ENCODE measurements around the gene SERPINF2.
"Not testable (repeated sequence)": the region's sequence is repeated elsewhere in the genome, so short reads cannot be mapped to it uniquely, and the experiment has no call there.

The SERPINF2 gene

DNA sequence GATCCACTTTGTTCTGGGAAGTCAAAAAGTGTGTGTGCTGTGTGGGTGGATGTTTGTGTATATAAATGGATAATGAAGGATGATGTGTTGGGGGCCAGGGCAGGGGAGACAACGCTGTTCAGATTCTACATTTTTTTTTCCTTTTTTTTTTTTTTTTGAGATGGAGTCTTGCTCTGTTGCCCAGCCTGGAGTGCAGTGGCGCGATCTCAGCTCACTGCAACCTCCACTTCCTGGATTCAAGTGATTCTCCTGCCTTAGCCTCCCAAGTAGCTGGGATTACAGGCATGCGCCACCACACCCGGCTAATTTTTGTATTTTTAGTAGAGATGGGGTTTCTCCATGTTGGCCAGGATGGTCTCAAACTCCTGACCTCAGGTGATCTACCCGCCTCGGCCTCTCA is 22.0 kb downstream of the SERPINF2 start:
- DNase-seq = not testable (repeated sequence)

- DNase-seq = no peak
Observed at GRCh38 chr17:1765576-1765975, 22.9 kb downstream of the SERPINF2 start.

GRCh38 chr17:1766382-1767135 is 23.9 kb downstream of the SERPINF2 start:
- no peak for DNase-seq

GRCh38 chr17:1767358-1767757 is 24.7 kb downstream of the SERPINF2 start:
- no peak for DNase-seq

DNA sequence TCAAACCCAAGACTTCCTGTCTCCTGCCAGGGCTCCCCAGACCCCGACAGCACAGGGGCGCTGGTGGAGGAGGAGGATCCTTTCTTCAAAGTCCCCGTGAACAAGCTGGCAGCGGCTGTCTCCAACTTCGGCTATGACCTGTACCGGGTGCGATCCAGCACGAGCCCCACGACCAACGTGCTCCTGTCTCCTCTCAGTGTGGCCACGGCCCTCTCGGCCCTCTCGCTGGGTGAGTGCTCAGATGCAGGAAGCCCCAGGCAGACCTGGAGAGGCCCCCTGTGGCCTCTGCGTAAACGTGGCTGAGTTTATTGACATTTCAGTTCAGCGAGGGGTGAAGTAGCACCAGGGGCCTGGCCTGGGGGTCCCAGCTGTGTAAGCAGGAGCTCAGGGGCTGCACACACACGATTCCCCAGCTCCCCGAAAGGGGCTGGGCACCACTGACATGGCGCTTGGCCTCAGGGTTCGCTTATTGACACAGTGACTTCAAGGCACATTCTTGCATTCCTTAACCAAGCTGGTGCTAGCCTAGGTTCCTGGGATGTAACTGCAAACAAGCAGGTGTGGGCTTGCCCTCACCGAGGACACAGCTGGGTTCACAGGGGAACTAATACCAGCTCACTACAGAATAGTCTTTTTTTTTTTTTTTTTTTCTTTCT is 27.3 kb downstream of the SERPINF2 start:
- DNase-seq = peak; percentile 41

GRCh38 chr17:1773000-1773695 is 30.5 kb downstream of the SERPINF2 start:
- not testable (repeated sequence) for DNase-seq

DNA sequence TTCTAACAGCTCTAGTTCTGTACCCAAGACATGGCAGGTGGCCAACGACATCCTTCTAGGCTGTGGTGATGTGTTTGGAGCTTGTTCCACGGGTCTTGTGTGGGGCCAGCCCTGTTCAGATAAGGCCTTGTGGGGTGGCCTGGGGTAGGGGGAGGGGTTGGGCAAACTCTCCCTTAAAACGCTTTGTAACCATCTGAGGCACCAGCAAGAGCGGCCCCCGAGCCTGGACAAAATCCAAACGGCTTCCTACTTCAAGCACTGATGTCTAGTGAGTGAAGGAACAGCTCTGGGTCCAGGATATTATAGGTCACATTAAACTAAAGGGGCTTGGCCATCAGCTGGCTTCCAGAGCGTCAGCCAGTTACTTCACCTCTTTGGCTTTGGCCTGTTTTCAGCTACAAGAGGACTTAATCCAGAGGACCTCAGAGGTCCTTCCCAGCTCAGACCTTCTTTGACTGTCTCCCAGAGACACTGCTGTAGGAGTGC is 31.1 kb downstream of the SERPINF2 start:
- no peak for DNase-seq

DNA sequence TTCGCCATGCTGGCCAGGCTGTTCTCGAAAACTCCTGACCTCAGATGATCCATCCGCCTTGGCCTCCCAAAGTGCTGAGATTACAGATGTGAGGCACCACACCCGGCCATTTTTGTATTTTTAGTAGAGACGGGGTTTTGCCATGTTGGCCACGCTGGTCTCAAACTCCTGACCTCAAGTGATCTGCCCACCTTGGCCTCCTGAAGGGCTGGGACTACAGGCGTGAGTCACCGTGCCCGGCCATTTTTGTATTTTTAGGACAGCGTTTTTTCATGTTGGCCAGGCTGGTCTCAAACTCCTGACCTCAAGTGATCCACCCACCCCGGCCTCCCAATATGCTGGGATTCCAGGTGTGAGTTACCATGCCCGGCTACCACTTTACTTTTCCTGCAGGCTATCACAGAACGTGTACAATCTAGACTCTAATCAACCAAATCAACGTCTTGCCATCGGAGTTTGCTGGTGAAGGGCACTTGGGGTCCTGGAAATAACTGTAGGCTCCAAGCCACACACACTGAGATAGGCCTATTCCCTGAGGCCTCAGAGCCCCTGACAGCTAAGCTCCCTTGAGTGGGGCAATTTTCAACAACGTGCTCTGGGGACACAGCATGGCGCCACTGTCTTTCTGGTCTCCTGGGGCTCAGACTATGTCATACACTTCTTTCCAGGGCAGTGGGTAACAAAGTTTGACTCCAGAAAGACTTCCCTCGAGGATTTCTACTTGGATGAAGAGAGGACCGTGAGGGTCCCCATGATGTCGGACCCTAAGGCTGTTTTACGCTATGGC is 31.9 kb downstream of the SERPINF2 start:
- no peak for DNase-seq

DNA sequence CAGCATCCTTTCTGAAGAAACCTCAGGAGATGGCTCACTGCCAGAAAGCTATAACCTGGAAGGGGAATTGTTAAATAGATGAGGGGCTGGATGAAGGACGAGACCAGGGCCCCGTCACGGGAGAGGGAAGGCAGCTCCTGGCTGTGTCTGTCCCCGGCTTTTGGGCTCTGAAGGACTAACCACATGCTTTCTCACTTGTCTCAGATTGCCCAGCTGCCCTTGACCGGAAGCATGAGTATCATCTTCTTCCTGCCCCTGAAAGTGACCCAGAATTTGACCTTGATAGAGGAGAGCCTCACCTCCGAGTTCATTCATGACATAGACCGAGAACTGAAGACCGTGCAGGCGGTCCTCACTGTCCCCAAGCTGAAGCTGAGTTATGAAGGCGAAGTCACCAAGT is 33.7 kb downstream of the SERPINF2 start:
- DNase-seq = no peak

GRCh38 chr17:1776857-1777256 is 34.2 kb downstream of the SERPINF2 start:
- no peak for DNase-seq

GRCh38 chr17:1779571-1780131 is 37.0 kb downstream of the SERPINF2 start:
- no peak for DNase-seq

- no peak for DNase-seq
Observed at GRCh38 chr17:1782171-1782567, 39.5 kb downstream of the SERPINF2 start.

DNA sequence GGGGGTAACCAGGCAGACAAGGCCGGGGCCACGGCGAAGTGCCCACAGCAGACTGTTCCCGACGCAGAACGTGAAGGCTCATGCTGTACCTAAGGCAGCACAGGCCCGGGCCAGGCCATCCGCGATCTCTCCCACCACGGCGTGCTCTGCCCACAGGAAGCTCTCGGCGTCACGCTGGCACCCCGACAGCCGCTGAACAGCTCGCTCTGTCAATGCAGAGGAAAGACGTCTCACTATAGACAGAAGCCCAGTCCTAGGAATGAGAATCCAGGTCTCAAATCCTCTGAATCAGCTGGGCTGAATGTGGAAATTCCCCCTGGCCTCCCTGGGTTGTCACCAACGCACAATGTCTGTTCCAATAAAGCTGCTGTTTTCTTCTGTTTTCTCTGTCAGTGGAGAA is 40.6 kb downstream of the SERPINF2 start:
- no peak for DNase-seq

GRCh38 chr17:1783834-1784611 is 41.4 kb downstream of the SERPINF2 start:
- DNase-seq = peak; percentile 10

DNA sequence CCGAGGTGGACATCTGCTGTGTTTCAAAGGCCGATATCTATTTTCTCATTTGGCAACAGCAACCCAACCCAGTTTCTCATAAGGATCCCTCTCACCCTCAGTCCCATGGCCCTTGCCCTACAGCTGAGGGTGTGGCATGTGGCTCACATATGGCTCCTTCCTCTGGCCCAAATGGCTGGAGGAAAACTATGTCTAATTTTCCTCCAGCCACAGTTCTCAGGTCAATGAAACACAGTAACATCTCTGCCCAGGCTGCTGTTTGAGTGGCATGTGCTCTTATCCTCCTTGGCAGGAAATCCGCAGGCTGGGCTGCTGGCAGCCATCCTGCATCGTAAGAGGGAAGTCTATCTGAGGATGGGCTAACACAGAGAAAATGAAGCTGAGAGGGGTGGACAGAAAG is 43.3 kb downstream of the SERPINF2 start:
- DNase-seq = no peak

- no peak for DNase-seq
Observed at GRCh38 chr17:1786708-1787107, 44.0 kb downstream of the SERPINF2 start.

DNA sequence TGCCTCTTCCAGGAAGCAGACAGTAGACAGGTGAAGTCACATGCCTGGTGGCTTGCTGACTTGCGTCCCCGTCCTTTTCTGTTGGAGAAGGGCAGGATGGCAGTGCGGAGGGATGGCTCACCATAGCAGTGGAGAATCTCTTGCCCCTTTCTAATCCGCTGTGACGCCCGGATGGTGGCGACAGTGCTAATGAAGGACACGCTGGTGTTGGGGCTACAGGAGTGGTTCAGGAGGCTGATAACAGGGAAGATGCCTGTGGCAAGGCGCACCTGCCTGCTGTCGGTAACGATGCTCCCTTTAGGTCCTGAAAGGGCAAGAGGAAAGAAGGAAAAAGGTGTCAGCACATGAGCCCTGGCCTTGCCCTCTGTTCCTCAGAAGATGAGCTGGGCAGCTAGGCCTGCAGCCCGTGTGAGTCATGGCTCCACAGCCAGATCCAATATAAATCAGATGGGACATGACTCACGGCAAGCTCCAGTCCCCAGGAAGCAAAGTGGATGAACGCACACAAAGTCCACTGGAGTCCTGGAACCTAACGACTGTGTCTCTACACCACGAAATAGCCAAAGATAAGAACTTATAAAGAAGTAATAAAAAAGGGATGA is 44.7 kb downstream of the SERPINF2 start:
- DNase-seq = no peak

DNA sequence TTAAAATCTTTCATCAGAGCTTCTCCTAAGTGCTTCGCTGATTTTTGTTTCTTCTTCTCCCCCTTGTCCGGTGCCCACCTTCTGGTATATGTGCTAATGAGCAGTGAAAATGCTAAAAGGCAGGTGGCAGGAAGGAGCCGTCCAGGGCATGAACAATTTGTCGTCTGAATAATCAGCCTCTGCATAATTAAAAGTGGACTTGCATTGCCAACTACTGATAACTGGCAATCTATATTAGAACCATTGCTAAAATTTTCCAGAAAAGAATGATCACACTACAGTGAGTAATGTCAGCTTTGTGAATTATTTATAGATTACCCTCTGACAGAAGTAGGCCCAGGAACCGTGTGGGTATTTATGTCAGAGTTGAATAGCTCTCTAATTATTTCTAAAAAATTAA is 47.3 kb downstream of the SERPINF2 start:
- DNase-seq = no peak

- DNase-seq = no peak
Observed at GRCh38 chr17:1792495-1793446, 50.1 kb downstream of the SERPINF2 start.

GRCh38 chr17:1793447-1793806 is 50.8 kb downstream of the SERPINF2 start:
- DNase-seq = no peak
